ENCODE data around the gene RBBP7. TPM values are rescaled to one million over a fixed set of nuclear protein-coding genes. Genes with fewer than 3 reads are reported as not detected.

Gene RBBP7
- total and polyA plus RNA-seq, 10 of the 15 experiments (the other 5 are each of a cell fraction or from before 2014, with no cell fraction given): 95.3 to 277 (median 194) TPM

GRCh38 chrX:16851421-16851820 is 18.7 kb downstream of the RBBP7 start:
- no TSS peak for BruUV-seq (replicated peaks)
- Histone ChIP-seq H3K9ac (ENCODE audit: control insufficient read depth, insufficient read depth, low read length) (no peak overlapping the region), H3K4me2 (ENCODE audit: control insufficient read depth, insufficient read depth) (no peak overlapping the region), H3K79me2 (ENCODE audit: control insufficient read depth, insufficient read depth, low read length) (no peaks in the 10 kb centered on the region; the same call in 1 of the 2 replicates), H2AFZ (ENCODE audit: control insufficient read depth, low read depth, low read length) (no peak overlapping the region), H3K27ac (ENCODE audit: control insufficient read depth, insufficient read depth) (no peak overlapping the region), H3K4me1 (ENCODE audit: control insufficient read depth, insufficient read depth, low read length) (no peaks in the 10 kb centered on the region), H4K20me1 (ENCODE audit: control insufficient read depth, insufficient read depth) (no peaks in the 10 kb centered on the region), H3K4me3 (no peak overlapping the region), H3K9me3 (replicated peaks; ENCODE audit: control insufficient read depth, insufficient read depth, low read length) (no peaks in the 10 kb centered on the region; the same call in 2 of the 3 replicates), H3K36me3 (ENCODE audit: control insufficient read depth in 2 of 2, insufficient read depth in 2 of 2, low read length in 1 of 2) (peaks cover 0 to 6% of the 10 kb centered on the region in 2 experiments), H3K27me3 (replicated peaks in 1 of 2; ENCODE audit: control insufficient read depth in 2 of 2, insufficient read depth in 2 of 2, low read length in 1 of 2) (no peaks in the 10 kb centered on the region)
- ChIA-PET RAD21 (ENCODE audit: unreplicated experiment) (no interaction called here), CTCF (interaction anchor here (1.2 to 2.8 kb wide), 3 partner anchors 29 to 41 kb away, joined by 3 to 16 read pairs (median 5); no protein-coding TSS in a partner anchor), SMC1A (ENCODE audit: uncharacterized antibody, unreplicated experiment) (interaction anchor here (1.0 to 1.5 kb wide), 2 partner anchors 9 to 20 kb away, joined by 3 to 4 read pairs; no protein-coding TSS in a partner anchor), POLR2A (no interaction called here)
- peak; percentile 12; the same call in 2 of the 3 replicates for ATAC-seq
- intact Hi-C loops (cut with micrococcal nuclease; ENCODE audit: unreplicated experiment) (no loop called here), in situ Hi-C loops (cut with MboI) (no loop called here)
- 36% methylated on average over 1 of the region's 1 CpG for WGBS (ENCODE audit: insufficient coverage, insufficient replicate concordance, low lambda C conversion rate, missing lambda C conversion rate)
- TF ChIP-seq IRF3 (IDR thresholded peaks at IDR 0.05): no peak
- TF ChIP-seq ZNF24 (IDR thresholded peaks at IDR 0.05): no peak
- no peak for TF ChIP-seq SIN3A (IDR thresholded peaks at IDR 0.05; ENCODE audit: low read depth, low read length)
- no peak for TF ChIP-seq PAX5 (IDR thresholded peaks at IDR 0.05; ENCODE audit: borderline replicate concordance, low read depth, low read length)
- TF ChIP-seq CUX1 (IDR thresholded peaks at IDR 0.05; ENCODE audit: insufficient replicate concordance, low read depth, low read length): no peak
- no peak for TF ChIP-seq CREM (IDR thresholded peaks at IDR 0.05; ENCODE audit: low read depth)
- no peak for TF ChIP-seq WRNIP1 (IDR thresholded peaks at IDR 0.05; ENCODE audit: borderline replicate concordance, low read depth, low read length)
- no peak for TF ChIP-seq USF2 (IDR thresholded peaks at IDR 0.05; ENCODE audit: borderline replicate concordance, low read depth, low read length)
- no peak for TF ChIP-seq MEF2A (IDR thresholded peaks at IDR 0.05; ENCODE audit: insufficient read depth, low read depth, low read length)
- TF ChIP-seq EED (IDR thresholded peaks at IDR 0.05; ENCODE audit: low read depth): no peak
- TF ChIP-seq SMARCA5 (IDR thresholded peaks at IDR 0.05): no peak
- no peak for TF ChIP-seq PAX8 (IDR thresholded peaks at IDR 0.05)
- no peak for TF ChIP-seq BMI1 (IDR thresholded peaks at IDR 0.05; ENCODE audit: borderline replicate concordance)
- no peak for TF ChIP-seq RUNX3 (IDR thresholded peaks at IDR 0.05; ENCODE audit: low read length)
- TF ChIP-seq HDGF (IDR thresholded peaks at IDR 0.05): no peak
- no peak for TF ChIP-seq MYB (IDR thresholded peaks at IDR 0.05; ENCODE audit: borderline replicate concordance, low read depth, low read length)
- TF ChIP-seq IRF5 (IDR thresholded peaks at IDR 0.05; ENCODE audit: borderline replicate concordance): no peak
- no peak for FAIRE-seq
- no peak for DNase-seq (ENCODE audit: low read depth, low spot score)

Measured in GM12878 (cell line).